HG02970 (cell line): ENCODE results near the gene HS3ST5.
"Not testable (repeated sequence)": the region's sequence is repeated elsewhere in the genome, so short reads cannot be mapped to it uniquely, and the experiment has no call there.

Experiments used
- ATAC-seq: cut with Tn5 transposase; IDR thresholded peaks from one replicate; pipeline ENCODE4 v1.9.1; 2021; ENCODE audit warnings: mild to moderate bottlenecking, moderate library complexity, moderate number of reproducible peaks; ENCODE audit not compliant: unreplicated experiment, low FRiP score

The HS3ST5 gene

DNA sequence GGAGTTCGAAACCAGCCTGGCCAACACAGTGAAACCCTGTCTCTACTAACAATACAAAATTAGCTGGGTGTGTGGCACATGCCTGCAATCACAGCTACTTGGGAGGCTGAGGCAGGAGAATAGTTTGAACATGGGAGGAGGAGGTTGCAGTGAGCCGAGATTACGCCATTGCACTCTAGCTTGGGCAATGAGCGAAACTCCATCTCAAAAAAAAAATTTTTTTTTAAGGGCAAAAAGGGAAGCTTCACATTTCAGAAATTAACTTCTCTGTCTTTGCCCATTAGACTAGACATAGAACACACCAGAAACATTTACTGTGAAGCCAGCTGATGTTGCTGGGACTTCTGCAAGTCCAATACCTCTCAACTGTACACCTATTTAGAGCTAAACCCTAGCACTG is 281.1 kb downstream of the HS3ST5 start:
- ATAC-seq: no peak

DNA sequence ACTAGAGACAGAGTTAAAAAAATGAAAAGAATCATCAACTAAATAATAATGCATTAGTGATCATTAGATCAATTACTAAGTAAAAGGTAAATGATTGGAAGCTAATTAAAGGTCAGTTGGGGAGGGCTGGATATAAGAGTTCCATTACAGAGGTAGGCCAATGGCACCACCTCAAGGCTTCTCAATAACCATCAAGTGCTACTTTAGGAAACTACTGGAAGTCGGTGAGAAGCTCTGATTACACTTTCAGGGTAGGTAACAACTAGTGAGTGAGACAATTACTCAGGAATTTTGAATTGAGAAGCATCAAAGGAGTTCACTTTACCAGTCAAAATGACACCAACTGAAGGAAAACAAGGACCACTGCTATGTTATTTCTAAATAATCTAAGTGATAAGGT is 281.7 kb downstream of the HS3ST5 start:
- ATAC-seq: no peak

- ATAC-seq: no peak
Measured at GRCh38 chr6:114058435-114058834, 284.4 kb downstream of the HS3ST5 start.

DNA sequence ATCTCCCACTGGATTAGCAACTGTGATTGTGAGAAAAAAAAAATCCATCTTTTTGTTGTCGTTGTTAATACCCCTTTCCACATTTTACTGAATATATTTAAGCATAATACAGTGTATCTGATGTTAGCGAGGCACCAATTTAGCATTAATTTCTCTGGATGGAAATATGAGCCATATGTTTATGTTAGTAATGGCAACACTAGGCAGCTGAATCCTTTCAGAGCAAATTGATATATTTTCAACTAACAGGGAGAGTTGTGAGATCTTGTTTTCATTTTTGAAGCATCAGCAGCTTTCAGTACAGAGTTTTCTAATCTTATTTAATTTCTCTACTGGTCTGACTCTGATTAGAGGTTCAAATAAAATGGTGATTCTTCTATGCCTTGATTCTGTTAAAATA is 287.1 kb downstream of the HS3ST5 start:
- no peak for ATAC-seq

- no peak for ATAC-seq
Measured at GRCh38 chr6:114055349-114055748, 287.5 kb downstream of the HS3ST5 start.

- no peak for ATAC-seq
Measured at GRCh38 chr6:114053791-114054190, 289.0 kb downstream of the HS3ST5 start.

GRCh38 chr6:114052141-114052540 is 290.7 kb downstream of the HS3ST5 start:
- ATAC-seq: no peak

DNA sequence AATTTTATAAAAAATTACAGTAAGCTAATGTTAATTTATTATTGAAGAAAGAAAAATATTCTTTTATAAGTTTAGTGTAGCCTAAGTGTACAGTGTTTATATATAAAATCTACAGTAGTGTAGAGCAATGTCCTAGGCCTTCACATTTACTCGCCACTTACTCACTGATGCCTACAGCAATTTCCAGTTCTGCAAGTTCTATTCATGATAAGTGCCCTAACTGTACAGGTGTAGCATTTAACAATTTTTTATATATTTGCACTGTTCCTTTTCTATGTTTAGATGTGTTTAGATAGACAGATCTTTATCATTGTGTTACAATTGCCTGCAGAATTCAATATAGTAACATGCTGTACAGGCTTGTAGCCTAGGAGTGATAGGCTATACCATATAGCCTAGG is 291.8 kb downstream of the HS3ST5 start:
- no peak for ATAC-seq

DNA sequence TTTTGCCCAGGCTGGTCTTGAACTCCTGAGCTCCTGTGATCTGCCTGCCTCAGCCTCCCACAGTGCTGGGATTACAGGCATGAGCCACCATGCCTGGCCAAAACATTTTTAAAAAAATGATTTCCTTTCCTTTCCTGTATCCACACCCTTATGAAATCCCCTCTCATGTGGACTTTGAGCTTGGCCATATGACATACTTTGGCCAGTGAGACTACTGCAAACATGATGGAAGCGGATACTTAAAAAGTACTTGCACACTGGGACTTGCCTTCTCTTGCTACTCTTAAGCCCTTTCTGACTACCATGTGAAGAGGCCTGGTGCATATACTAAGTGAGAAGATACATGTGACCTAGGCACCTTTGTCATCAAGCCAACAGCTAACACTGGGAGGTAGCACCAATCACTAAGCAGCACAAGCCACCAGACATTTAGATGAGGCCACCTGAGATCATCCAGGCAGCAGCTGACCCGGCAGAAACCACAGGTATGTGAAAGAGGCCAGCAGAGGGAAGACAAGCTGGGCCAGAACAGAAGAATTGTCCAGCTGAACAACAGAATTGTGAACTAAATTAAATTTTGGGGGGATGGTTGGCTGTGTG is 293.4 kb downstream of the HS3ST5 start:
- no peak for ATAC-seq

- not testable (repeated sequence) for ATAC-seq
Measured at GRCh38 chr6:114044566-114044965, 298.3 kb downstream of the HS3ST5 start.

DNA sequence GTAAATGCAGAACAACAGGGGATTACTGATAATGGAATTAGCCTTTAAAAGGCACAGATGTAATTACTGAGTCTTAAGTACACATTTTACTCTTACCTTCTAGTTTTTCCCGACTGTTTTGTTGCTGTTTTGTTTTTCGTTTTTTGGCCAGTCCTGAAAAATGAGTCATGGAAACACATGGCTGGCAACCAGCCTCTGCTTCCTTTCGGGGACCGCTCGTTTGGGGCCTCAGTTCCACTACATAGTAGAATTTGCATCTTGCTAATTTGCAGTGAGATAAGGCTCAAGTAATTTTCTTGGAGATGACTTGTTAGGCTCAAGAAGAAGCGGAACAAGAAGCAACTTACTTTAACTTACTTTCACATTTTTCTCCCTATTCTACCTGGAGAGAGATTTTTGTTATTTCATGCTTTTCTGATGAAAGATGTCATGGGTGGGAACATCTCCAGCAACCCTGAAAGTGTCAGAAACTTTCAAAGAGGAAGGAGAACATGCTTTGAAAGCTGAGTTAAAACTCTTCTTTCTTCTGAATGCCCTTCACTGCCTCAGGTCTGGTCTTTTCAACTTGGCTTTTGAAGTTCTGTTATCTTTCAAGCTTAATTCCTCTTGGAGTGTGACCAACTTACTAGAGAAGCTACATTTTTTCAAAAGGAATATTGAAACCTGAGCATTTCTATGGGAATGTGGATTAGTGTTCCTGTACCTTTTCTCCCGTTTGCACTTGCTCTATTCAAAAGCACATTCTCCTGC is 300.4 kb downstream of the HS3ST5 start:
- no peak for ATAC-seq

- ATAC-seq: no peak
Measured at GRCh38 chr6:114040871-114041270, 302.0 kb downstream of the HS3ST5 start.

DNA sequence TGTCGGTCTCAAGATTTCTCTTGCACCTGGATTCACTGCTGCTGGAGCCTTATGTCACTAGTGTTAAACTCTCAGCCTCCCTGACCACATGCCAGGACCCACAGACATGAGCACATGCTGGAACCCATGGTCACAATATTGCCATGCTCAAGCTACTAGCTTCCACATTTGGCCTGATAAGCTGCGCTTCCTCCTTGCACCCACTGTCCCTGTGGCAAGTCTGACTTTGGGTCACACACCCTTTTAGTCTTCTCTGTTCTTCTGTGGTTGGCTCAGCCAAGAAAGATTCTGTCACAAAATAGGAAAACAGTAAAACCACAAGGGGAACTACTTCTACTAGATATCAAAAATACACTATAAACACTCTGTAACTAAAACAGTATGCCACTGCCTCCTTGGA is 303.0 kb downstream of the HS3ST5 start:
- no peak for ATAC-seq

DNA sequence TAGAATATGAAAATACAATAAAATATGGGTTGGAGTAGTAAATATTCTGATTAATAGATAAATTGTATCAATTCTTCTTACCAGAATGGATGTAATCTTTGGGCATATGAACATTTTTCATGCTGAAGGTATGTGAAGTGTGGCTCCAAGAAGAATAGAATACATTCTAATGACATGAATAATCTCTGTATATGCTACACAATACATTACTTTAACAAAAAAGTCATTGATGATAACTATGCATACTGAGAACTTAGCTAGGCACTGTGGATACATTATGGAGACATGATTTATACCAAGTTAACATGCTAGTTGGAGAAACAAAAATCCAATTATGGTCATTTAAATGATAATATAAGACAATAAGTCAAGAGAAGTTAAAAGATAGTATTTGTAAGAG is 309.2 kb downstream of the HS3ST5 start:
- no peak for ATAC-seq

- ATAC-seq: no peak
Measured at GRCh38 chr6:114032721-114033120, 310.1 kb downstream of the HS3ST5 start.

DNA sequence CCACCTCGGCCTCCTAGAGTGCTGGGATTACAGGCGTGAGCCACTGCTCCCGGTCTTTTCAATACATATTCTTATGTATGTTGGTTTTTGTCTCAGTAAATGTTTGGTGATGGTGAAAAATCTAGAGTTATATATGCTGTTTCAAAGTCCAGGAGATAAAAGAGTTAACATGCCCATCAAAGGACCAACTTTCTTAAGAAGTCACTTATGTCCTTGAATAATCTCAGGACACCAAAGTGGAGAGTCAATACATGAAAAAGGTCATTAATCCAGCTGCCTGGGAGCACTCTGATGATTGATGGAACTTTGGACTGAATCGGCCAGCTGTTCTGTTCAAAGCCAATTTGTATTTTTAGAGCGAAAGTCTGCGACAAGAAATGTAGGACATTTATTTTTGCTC is 312.1 kb downstream of the HS3ST5 start:
- no peak for ATAC-seq

- no peak for ATAC-seq
Measured at GRCh38 chr6:114024746-114025145, 318.1 kb downstream of the HS3ST5 start.

DNA sequence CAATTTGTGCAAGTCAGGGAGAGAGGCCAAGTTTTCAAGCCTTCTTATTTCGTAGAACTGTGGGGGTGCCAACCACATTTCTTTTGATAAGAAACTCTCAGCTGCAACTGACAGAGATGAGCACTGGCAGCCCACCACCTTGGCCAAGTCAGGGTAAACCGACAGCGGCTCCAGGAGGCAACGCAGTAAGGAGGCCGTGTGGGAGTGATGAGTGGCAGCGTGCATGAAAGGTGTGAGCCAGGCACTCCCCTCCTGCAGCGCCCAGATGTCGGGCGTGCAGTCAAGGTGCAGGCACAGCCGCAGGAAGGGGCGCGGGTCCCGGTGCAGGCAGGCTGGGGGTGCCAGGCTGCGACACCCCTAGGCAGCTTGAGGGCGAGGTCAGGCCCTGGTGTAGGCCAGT is 322.6 kb downstream of the HS3ST5 start:
- no peak for ATAC-seq

DNA sequence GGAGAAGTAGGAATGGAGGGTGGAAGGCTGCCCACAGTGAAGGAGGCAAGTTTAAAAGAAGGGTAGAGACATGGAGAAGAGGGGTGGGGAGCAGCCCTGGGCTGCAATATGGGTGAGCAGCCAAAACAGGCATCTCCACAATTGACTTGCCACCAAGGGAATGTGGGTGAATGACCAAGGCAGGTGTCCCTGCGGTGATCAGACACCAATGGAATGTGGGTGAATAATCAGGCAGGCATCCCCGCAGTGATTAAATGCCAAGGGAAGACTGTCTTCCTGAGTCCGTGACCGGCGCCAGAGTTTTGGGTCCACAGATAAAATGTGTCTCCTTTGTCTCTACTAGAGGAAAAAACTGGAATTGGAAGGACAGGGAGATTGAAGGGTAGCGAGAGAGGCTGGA is 325.7 kb downstream of the HS3ST5 start:
- ATAC-seq: not testable (repeated sequence)

GRCh38 chr6:114014106-114014505 is 328.7 kb downstream of the HS3ST5 start:
- not testable (repeated sequence) for ATAC-seq

DNA sequence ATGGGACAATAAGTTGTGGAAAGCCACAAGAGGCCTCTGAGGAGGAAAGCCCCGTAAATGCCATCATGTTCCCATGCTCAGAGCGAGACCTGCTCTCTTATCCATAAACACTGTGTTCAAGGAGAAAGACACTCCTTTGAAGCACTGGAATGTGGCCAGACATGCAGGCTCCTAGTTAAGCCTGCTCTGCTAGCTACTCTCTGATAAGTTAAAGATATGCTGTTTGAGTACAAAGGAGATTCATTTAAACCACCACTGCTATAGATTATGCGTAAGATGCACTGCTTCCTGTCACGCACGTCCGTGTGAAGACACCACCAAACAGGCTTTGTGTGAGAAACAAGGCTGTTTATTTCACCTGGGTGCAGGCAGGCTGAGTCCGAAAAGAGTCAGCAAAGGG is 331.3 kb downstream of the HS3ST5 start:
- not testable (repeated sequence) for ATAC-seq

GRCh38 chr6:114010540-114010939 is 332.3 kb downstream of the HS3ST5 start:
- no peak for ATAC-seq
